ENCODE measurements around the gene NFE2L3. TPM values are rescaled to one million over a fixed set of nuclear protein-coding genes. Genes with fewer than 3 reads are reported as not detected.

Gene NFE2L3
- total RNA-seq, 3 donors from 2014 or later: 2.2 to 5.8 (median 4.9) TPM

DNA sequence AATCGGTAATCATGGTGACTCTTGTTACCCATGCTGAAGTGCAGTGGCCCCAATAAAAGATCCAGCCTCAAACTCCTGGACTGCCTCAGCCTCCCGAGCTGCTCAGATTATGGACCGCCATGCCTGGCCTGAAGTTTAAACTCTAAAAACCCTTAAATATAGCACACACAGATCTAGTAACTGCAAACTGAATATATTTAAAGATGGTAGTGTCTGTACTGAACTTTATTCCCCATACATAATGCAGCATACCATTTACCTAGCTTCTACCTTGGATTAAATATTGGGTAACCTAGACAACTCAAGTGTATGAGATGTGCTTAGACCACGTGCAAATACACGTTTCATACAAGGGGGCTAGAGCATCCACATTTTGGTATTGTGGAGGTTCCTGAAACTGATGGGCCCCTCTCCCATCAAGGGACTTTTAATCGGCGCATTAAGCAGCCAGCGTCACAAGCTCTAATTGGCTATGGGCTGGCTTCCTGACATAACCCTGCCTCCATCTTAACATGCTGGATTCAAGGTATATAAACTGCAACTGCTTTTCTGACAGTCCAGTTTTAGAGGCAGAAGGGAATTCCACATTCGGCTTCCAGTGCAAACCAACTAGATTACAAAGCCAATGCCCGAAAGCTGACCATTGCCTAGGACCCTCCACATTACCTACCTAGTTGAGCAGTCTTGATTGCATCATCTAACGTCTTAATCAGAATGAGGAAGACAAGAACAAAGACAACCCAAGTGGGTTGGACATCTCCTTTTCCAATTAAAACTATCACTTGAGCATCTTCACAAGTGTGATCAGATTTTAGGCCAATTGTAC is 35.6 kb downstream of the NFE2L3 start:
- Histone ChIP-seq H3K27me3 (no peaks in the 10 kb centered on the region), H3K27ac (no peak overlapping the region), H3K9me3 (no peaks in the 10 kb centered on the region), H3K4me1 (peaks cover 0 to 2% of the 10 kb centered on the region in 2 donors), H3K36me3 (no peaks in the 10 kb centered on the region), H3K4me3 (no peak overlapping the region)
- intact Hi-C loops (cut with DNase I; ENCODE audit: low total_unique reads): no loop called here
- no peak for TF ChIP-seq POLR2A (IDR thresholded peaks at IDR 0.05)
- TF ChIP-seq, protein P1, sequence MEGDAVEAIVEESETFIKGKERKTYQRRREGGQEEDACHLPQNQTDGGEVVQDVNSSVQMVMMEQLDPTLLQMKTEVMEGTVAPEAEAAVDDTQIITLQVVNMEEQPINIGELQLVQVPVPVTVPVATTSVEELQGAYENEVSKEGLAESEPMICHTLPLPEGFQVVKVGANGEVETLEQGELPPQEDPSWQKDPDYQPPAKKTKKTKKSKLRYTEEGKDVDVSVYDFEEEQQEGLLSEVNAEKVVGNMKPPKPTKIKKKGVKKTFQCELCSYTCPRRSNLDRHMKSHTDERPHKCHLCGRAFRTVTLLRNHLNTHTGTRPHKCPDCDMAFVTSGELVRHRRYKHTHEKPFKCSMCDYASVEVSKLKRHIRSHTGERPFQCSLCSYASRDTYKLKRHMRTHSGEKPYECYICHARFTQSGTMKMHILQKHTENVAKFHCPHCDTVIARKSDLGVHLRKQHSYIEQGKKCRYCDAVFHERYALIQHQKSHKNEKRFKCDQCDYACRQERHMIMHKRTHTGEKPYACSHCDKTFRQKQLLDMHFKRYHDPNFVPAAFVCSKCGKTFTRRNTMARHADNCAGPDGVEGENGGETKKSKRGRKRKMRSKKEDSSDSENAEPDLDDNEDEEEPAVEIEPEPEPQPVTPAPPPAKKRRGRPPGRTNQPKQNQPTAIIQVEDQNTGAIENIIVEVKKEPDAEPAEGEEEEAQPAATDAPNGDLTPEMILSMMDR (IDR thresholded peaks at IDR 0.05): no peak
- no peak for TF ChIP-seq POLR2AphosphoS5 (IDR thresholded peaks at IDR 0.05)
- DNase-seq (ENCODE audit: low spot score in 2 of 2): no peak

GRCh38 chr7:26188206-26188956 is 36.4 kb downstream of the NFE2L3 start:
- DNase-seq (ENCODE audit: low spot score in 2 of 2): no peak
- intact Hi-C loops (cut with DNase I; ENCODE audit: low total_unique reads): no loop called here
- no peak overlapping the region for H3K27ac ChIP-seq
- no peaks in the 10 kb centered on the region for H3K27me3 ChIP-seq
- no peak overlapping the region for H3K4me3 ChIP-seq
- H3K4me1 ChIP-seq: peaks cover 0 to 10% of the 10 kb centered on the region in 2 donors
- TF ChIP-seq, protein P1 (IDR thresholded peaks at IDR 0.05): no peak
- TF ChIP-seq POLR2AphosphoS5 (IDR thresholded peaks at IDR 0.05) (no peak), POLR2A (IDR thresholded peaks at IDR 0.05) (no peak)
- no peaks in the 10 kb centered on the region for H3K9me3 ChIP-seq
- no peaks in the 10 kb centered on the region for H3K36me3 ChIP-seq

- H3K4me1 ChIP-seq: peaks cover 0 to 16% of the 10 kb centered on the region in 2 donors
Measured at GRCh38 chr7:26188957-26189541, 37.1 kb downstream of the NFE2L3 start.

DNA sequence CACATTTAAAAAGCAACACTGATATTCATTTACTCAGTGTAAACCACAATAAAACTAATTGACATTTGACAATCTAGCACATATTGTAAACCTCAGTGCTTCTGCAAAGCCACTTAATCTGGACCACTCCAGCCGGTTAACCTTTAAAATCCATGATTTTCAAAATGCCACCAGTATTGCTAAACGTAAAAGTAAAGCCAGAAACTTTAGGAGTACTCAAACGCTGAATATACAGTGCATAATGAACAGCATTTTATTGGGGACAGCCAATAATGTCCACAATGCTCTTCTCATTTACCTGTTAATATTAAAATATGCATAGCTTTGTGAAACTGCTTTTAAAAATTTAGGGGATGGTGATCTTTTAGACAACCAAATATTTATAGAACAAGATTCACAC is 37.7 kb downstream of the NFE2L3 start:
- no peaks in the 10 kb centered on the region for H3K27me3 ChIP-seq
- TF ChIP-seq, protein P1 (IDR thresholded peaks at IDR 0.05): no peak
- TF ChIP-seq POLR2AphosphoS5 (IDR thresholded peaks at IDR 0.05): no peak
- no peaks in the 10 kb centered on the region for H3K9me3 ChIP-seq
- H3K4me3 ChIP-seq: no peak overlapping the region
- no peaks in the 10 kb centered on the region for H3K36me3 ChIP-seq
- H3K27ac ChIP-seq: no peak overlapping the region
- DNase-seq (ENCODE audit: low spot score in 2 of 2): no peak
- intact Hi-C loops (cut with DNase I; ENCODE audit: low total_unique reads): no loop called here
- H3K4me1 ChIP-seq: peaks cover 2 to 23% of the 10 kb centered on the region in 2 donors

More at GRCh38 chr7:26188957-26189541, 37.1 kb downstream of the NFE2L3 start:
- TF ChIP-seq POLR2A (IDR thresholded peaks at IDR 0.05): no peak
- TF ChIP-seq, protein P1 (IDR thresholded peaks at IDR 0.05): no peak
- no peak for TF ChIP-seq POLR2AphosphoS5 (IDR thresholded peaks at IDR 0.05)
- no peak for DNase-seq (ENCODE audit: low spot score in 2 of 2)
- H3K27ac ChIP-seq: no peak overlapping the region
- H3K4me3 ChIP-seq: no peak overlapping the region
- H3K9me3 ChIP-seq: no peaks in the 10 kb centered on the region
- intact Hi-C loops (cut with DNase I; ENCODE audit: low total_unique reads): no loop called here
- no peaks in the 10 kb centered on the region for H3K27me3 ChIP-seq
- H3K36me3 ChIP-seq: no peaks in the 10 kb centered on the region

Measured in breast epithelium (tissue), 4 donors.